ENCODE results near the gene RPL19.

DNA sequence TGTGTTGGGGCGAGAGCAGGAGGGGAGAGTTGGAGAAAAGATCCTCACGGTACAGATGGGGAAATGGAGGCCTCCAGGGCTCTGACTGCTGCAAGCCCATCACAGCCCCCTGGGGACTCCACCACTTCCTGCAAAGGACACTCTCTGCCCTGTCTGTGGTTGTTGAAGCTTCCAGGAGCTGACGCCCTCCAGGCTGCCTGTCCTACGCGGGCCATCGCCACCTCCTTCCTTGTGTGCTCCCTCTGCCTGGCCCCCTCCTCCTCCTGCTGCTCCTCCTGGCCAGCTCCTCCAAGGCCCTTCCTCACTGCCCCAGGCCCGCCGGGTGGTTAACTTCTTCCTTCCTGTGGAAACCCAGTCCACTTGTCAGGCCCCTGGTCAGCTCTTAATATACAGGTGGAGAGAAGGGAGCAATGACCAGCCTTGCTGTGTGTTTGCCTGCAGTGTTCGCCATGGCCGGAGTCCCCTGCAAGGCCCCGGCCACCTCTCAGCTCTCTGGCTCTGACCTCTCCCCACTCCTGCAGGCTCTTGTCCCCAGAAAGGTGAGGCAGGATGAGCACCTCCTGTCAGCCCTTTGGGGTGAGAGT lies 44.0 kb downstream of the RPL19 start:
- TF ChIP-seq, protein P1, sequence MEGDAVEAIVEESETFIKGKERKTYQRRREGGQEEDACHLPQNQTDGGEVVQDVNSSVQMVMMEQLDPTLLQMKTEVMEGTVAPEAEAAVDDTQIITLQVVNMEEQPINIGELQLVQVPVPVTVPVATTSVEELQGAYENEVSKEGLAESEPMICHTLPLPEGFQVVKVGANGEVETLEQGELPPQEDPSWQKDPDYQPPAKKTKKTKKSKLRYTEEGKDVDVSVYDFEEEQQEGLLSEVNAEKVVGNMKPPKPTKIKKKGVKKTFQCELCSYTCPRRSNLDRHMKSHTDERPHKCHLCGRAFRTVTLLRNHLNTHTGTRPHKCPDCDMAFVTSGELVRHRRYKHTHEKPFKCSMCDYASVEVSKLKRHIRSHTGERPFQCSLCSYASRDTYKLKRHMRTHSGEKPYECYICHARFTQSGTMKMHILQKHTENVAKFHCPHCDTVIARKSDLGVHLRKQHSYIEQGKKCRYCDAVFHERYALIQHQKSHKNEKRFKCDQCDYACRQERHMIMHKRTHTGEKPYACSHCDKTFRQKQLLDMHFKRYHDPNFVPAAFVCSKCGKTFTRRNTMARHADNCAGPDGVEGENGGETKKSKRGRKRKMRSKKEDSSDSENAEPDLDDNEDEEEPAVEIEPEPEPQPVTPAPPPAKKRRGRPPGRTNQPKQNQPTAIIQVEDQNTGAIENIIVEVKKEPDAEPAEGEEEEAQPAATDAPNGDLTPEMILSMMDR (IDR thresholded peaks at IDR 0.05; ENCODE audit: extremely low read depth in 1 of 2, insufficient read depth in 1 of 2, low read depth in 1 of 2, low read length in 2 of 2) = no peak
- TF ChIP-seq EZH2 (IDR thresholded peaks at IDR 0.05; ENCODE audit: borderline replicate concordance, low read depth, low read length, severe bottlenecking) (no peak), POLR2A (IDR thresholded peaks at IDR 0.05; ENCODE audit: low read depth, low read length) (no peak), POLR2AphosphoS5 (IDR thresholded peaks at IDR 0.05; ENCODE audit: insufficient read depth, low read depth, low read length) (no peak), MAX (IDR thresholded peaks at IDR 0.05; ENCODE audit: insufficient read depth, insufficient read length) (no peak), GATA2 (IDR thresholded peaks at IDR 0.05; ENCODE audit: insufficient read depth, insufficient read length, low read depth, low read length) (no peak), MYC (IDR thresholded peaks at IDR 0.05; ENCODE audit: low read depth, low read length) (no peak)
